Left ventricle myocardium inferior (tissue), 1 donor: ENCODE results near the gene CTNNA2. TPM values are rescaled to one million over a fixed set of nuclear protein-coding genes. Genes with fewer than 3 reads are reported as not detected.

ENCODE experiments used
- DNase-seq: peaks from one replicate; pipeline ENCODE4 v3.0.0-alpha.2; 2020
- H3K27ac ChIP-seq: fragments of 200-600 bp; replicated peaks from 2 replicates; pipeline ENCODE4 v1.8.0; 2021
- H3K27me3 ChIP-seq: fragments of 200-600 bp; 2 replicates; pipeline ENCODE4 v1.8.0; 2021; ENCODE audit warnings: low read depth
- H3K36me3 ChIP-seq: fragments of 200-600 bp; 2 replicates; pipeline ENCODE4 v1.8.0; 2021
- H3K4me1 ChIP-seq: fragments of 200-600 bp; 2 replicates; pipeline ENCODE4 v1.8.0; 2021
- H3K4me3 ChIP-seq: fragments of 200-600 bp; 2 replicates; pipeline ENCODE4 v1.8.0; 2021; ENCODE audit warnings: mild to moderate bottlenecking, moderate library complexity
- H3K9me3 ChIP-seq: fragments of 200-600 bp; replicated peaks from 2 replicates; pipeline ENCODE4 v1.8.0; 2021
- intact Hi-C: fragments of 100-400 bp; cut with micrococcal nuclease; formaldehyde crosslinking; loops from one replicate; pipeline ENCODE4 v1.11.0; 2022
- total RNA-seq: library from RNA; stranded (reverse); fragmentation: NEBNext Ultra II Directional; extraction: Animal tissue kit (Norgen Biotek cat#: 25700); gene quantifications from one replicate; pipeline ENCODE4 v1.2.1, GENCODE V29; 2021
- TF ChIP-seq, protein P1 (sequence below): fragments of 200-600 bp; IDR thresholded peaks from 2 replicates; pipeline ENCODE4 v1.8.0; 2021; ENCODE audit warnings: antibody characterized with exemption, mild to moderate bottlenecking, borderline replicate concordance
- donor health status: DM: no; HTN: yes; CAD: no; lungs with severe emphysema.

Gene CTNNA2
- total RNA-seq, 1 donor from 2014 or later = not detected

DNA sequence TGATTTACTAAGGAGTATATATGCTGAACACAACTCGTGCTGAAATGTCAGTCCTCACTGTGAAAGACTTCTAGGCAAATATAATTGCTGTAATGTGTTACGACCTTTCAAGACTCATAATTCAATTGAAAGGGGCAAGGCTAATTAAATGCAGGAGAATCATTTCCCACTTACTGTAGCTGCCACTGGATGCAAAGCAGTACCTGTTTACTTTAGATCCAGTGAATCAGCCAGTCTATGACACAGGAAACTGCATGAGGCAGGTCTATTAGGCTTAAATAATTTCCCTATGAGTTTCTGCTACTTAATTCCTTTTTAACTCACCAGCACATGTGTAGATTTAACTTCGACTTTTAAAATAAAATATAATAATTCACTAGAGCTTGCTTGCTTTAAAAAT lies 125.6 kb downstream of the CTNNA2 start:
- H3K4me3 ChIP-seq = no peak overlapping the region
- intact Hi-C loops = no loop called here
- TF ChIP-seq, protein P1, sequence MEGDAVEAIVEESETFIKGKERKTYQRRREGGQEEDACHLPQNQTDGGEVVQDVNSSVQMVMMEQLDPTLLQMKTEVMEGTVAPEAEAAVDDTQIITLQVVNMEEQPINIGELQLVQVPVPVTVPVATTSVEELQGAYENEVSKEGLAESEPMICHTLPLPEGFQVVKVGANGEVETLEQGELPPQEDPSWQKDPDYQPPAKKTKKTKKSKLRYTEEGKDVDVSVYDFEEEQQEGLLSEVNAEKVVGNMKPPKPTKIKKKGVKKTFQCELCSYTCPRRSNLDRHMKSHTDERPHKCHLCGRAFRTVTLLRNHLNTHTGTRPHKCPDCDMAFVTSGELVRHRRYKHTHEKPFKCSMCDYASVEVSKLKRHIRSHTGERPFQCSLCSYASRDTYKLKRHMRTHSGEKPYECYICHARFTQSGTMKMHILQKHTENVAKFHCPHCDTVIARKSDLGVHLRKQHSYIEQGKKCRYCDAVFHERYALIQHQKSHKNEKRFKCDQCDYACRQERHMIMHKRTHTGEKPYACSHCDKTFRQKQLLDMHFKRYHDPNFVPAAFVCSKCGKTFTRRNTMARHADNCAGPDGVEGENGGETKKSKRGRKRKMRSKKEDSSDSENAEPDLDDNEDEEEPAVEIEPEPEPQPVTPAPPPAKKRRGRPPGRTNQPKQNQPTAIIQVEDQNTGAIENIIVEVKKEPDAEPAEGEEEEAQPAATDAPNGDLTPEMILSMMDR = no peak

DNA sequence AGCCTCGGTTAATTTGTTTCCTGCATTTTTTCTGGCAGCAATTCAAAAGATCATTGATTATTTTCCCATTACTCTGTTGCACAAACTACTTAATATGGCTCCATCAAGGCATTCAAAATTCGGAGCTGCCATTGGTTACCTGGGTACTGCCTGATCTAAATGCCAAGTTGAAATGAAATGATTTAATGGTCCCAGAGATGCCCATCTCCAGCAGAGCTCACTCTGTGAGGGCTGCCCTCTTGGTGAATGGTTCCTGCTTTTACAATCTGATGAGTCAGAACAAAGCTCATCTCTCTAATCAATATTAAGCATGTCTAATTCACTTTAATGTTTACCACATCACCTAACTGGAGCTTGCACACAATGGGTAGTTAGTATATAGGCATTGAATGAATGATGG lies 126.1 kb downstream of the CTNNA2 start:
- intact Hi-C loops = no loop called here
- Histone ChIP-seq H3K9me3 (peaks cover 4% of the 10 kb centered on the region), H3K27ac (no peak overlapping the region), H3K4me1 (no peaks in the 10 kb centered on the region), H3K4me3 (no peak overlapping the region), H3K36me3 (no peaks in the 10 kb centered on the region), H3K27me3 (no peaks in the 10 kb centered on the region)
- TF ChIP-seq, protein P1 = no peak
- no peak for DNase-seq

More for the DNA sequence above, 125.6 kb downstream of the CTNNA2 start:
- Histone ChIP-seq H3K9me3 (peaks cover 4% of the 10 kb centered on the region), H3K27ac (no peak overlapping the region), H3K36me3 (no peaks in the 10 kb centered on the region), H3K27me3 (no peaks in the 10 kb centered on the region), H3K4me1 (no peaks in the 10 kb centered on the region)
- no peak for DNase-seq

DNA sequence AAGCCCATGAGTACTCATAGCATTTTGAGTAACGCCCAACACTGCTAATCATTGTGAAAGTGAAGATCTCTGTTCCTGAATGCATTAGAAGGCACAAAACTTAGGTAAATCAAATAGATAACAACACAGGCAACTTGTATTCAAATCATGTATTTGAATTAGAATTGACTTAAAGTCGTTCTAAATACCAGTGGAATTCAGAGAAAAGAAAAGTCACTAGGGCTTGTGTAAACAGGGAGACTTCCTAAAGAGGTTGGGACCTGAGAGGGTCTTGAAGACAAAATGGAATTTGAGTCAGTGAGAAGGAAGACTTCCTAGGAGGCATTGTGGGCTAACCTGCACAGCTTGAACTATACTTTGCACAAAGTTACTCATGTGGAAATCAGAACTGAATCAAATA lies 127.2 kb downstream of the CTNNA2 start:
- no peak overlapping the region for H3K4me3 ChIP-seq
- intact Hi-C loops = no loop called here
- TF ChIP-seq, protein P1 = no peak
- H3K27me3 ChIP-seq = no peaks in the 10 kb centered on the region
- H3K27ac ChIP-seq = no peak overlapping the region
- H3K9me3 ChIP-seq = peaks cover under 1% of the 10 kb centered on the region
- H3K36me3 ChIP-seq = no peaks in the 10 kb centered on the region
- no peaks in the 10 kb centered on the region for H3K4me1 ChIP-seq
- DNase-seq = no peak

DNA sequence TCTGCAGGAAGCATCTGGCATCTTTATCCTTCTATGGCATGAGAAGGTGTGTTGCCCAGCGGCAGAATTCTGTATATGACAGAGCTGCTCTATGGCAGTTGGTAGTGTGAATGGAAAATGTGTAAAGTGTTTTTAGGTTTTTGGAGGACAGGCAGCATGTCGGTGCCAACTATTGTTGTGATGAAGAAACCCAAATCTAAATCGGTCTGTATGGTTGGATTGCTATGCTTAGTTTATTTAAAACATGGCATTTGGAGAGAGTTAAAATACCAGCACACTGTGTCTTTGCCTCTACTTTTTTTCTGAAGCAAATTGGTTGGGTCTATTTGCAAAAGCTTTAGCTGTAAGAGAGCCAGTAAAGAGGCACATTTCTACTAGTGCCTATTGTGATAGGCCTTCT lies 136.7 kb downstream of the CTNNA2 start:
- H3K27me3 ChIP-seq = no peaks in the 10 kb centered on the region
- H3K4me1 ChIP-seq = no peaks in the 10 kb centered on the region
- no peaks in the 10 kb centered on the region for H3K36me3 ChIP-seq
- no peak overlapping the region for H3K27ac ChIP-seq
- TF ChIP-seq, protein P1 = no peak
- intact Hi-C loops = no loop called here
- DNase-seq = no peak
- H3K9me3 ChIP-seq = no peaks in the 10 kb centered on the region
- H3K4me3 ChIP-seq = no peak overlapping the region

DNA sequence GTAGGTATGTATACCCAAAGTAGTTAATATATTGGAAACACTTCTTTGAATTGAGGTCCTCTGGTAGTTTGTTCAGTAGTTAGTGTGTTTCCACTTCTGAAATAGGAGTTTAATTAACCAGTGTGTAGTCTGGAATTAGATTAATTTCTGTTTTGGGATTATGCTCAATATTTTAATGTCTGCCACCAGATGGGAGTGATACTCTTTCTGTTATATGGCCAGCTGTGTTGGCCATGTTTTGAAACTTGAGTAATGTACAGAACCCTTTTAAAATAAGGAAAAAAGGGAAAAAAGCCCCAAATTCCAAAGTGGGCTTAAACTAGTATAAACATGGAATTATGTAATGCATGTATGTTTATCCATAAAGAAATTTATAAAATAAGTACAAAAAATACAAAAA lies 147.7 kb downstream of the CTNNA2 start:
- Histone ChIP-seq H3K4me1 (no peaks in the 10 kb centered on the region), H3K27ac (no peak overlapping the region), H3K4me3 (no peak overlapping the region), H3K36me3 (no peaks in the 10 kb centered on the region), H3K27me3 (no peaks in the 10 kb centered on the region), H3K9me3 (peaks cover 9% of the 10 kb centered on the region)
- TF ChIP-seq, protein P1 = no peak
- intact Hi-C loops = no loop called here
- no peak for DNase-seq

DNA sequence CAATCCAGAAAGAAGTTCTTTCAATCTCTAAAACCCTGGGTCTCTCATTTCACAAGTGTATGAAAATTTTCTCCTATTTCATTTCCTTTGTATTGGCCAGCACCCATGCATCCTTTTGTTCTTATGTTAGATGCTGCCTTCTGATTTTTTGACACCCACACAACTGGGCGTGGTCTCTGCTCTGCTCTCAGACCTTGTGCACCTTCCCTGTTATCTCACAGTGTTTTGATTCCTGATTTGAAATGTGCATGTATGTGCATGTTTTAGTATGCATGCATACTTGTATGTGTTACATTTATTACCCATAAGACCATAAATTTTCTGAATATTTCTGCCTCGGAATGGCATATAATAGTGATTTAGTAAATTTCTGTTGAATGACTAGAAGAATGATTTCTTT lies 152.2 kb downstream of the CTNNA2 start:
- H3K4me1 ChIP-seq = no peaks in the 10 kb centered on the region
- H3K9me3 ChIP-seq = no peaks in the 10 kb centered on the region
- TF ChIP-seq, protein P1 = no peak
- DNase-seq = no peak
- H3K4me3 ChIP-seq = no peak overlapping the region
- H3K27me3 ChIP-seq = no peaks in the 10 kb centered on the region
- H3K27ac ChIP-seq = no peak overlapping the region
- H3K36me3 ChIP-seq = no peaks in the 10 kb centered on the region
- intact Hi-C loops = no loop called here
